Adrenal gland (tissue), 12 donors: Measurements from ENCODE around the gene ITIH1. TPM values are rescaled to one million over a fixed set of nuclear protein-coding genes. Genes with fewer than 3 reads are reported as not detected.

Experiments used
- DNase-seq, 7 donors: peaks; one replicate each; pipeline ENCODE4 v3.0.0-alpha.2; 2019 to 2020
- H3K27ac ChIP-seq, 5 donors: fragments of 200-600 bp; sonication (generic) in 4 of 5; 1 replicate in 3 of 5; 2 replicates in 2 of 5; pipeline versions ENCODE4 v1.5.1 to v1.8.0; 2016 to 2020; ENCODE audit warnings: mild to moderate bottlenecking in 1 of 5
- H3K27me3 ChIP-seq: fragments of 200-600 bp; 2 replicates; pipeline ENCODE4 v1.8.0; 2021
- H3K36me3 ChIP-seq, 2 donors: fragments of 200-600 bp; replicated peaks in 1 of 2; 1 replicate in 1 of 2; 2 replicates in 1 of 2; pipeline versions ENCODE4 v1.5.1 to v1.8.0; 2018 to 2022
- H3K4me1 ChIP-seq, 2 donors: fragments of 200-600 bp; replicated peaks in 1 of 2; 1 replicate in 1 of 2; 2 replicates in 1 of 2; pipeline versions ENCODE4 v1.5.1 to v1.8.0; 2018 to 2021
- H3K4me3 ChIP-seq, 4 donors: fragments of 200-600 bp; sonication (generic) in 3 of 4; one replicate each; pipeline ENCODE4 v1.5.1; 2016 to 2018
- H3K9me3 ChIP-seq, 3 donors: fragments of 200-600 bp; sonication (generic) in 1 of 3; replicated peaks in 1 of 3; 1 replicate in 2 of 3; 2 replicates in 1 of 3; pipeline versions ENCODE4 v1.5.1 to v1.8.0; 2016 to 2021
- POLR2A ChIP-seq, 2 donors: fragments of 450-650 bp; IDR thresholded peaks; one replicate each; pipeline ENCODE4 v1.6.1; 2017; ENCODE audit warnings: antibody characterized with exemption in 2 of 2, mild to moderate bottlenecking in 2 of 2, moderate library complexity in 1 of 2
- WGBS, 4 donors: extraction: QIAGEN DNeasy Blood & Tissue Kit in 2 of 4; methylation state at CpG; one replicate each; pipeline versions ENCODE4 v1.1.5 to v1.1.7; 2013 to 2017; 5-methylcytosine and 5-hydroxymethylcytosine counted together
- intact Hi-C, 2 donors: fragments of 100-400 bp; cut with DNase I; formaldehyde crosslinking; loops; one replicate each; pipeline versions ENCODE4 v1.14.1 to v1.15.0; 2022 to 2023
- polyA plus RNA-seq, 3 donors: library from polyadenylated mRNA; stranded (reverse); fragments of 200-250 nt in 2 of 3; fragments of 350-450 nt in 1 of 3; fragmentation: Illumina TruSeq in 1 of 3; extraction: RNeasy Lipid Tissue Mini Kit (QIAGEN cat#74804) in 1 of 3; gene quantifications; one replicate each; pipeline ENCODE4 v1.2.3, GENCODE V29; 2013 to 2014
- small RNA-seq, 2 donors: library from RNA; depleted of rRNA; stranded (forward); fragments of <200 nt; gene quantifications; one replicate each; pipeline ENCODE3, GENCODE V24; 2016
- total RNA-seq, 9 donors: library from RNA; depleted of rRNA in 4 of 9; stranded (reverse); fragments of >200 nt in 4 of 9; fragments of 120-200 nt in 1 of 9; fragmentation: NEBNext Ultra II Directional in 1 of 9; extraction: Animal tissue kit (Norgen Biotek cat#: 25700) in 1 of 9; gene quantifications; one replicate each; pipeline versions ENCODE4 v1.1.0 to v1.2.4, GENCODE V29; 2013 to 2023
- TF ChIP-seq, protein P1 (sequence below), 6 experiments: fragments of 450-650 bp in 4 of 6; fragments of 200-600 bp in 2 of 6; sonication (generic) in 1 of 6; IDR thresholded peaks; 1 replicate in 5 of 6; 2 replicates in 1 of 6; pipeline versions ENCODE4 v1.5.1 to v1.8.0; 2016 to 2021; ENCODE audit warnings: antibody characterized with exemption in 6 of 6, mild to moderate bottlenecking in 2 of 6, moderate library complexity in 1 of 6
- donor health status: healthy with polysubstance abuse.
- donor health status: Bipolar disorder and iron deficiency.
- donor health status: DM: yes; HTN: yes; CAD: no.
- donor health status: DM: no; HTN: no; CAD: no.
- donor health status: DM: no; HTN: no; CAD: no.
- donor health status: DM: yes; HTN: yes; CAD: no.

Gene ITIH1
- total and polyA plus RNA-seq, 12 donors, result 0.28 to 1.9 (median 0.50) TPM; not detected in 4

DNA sequence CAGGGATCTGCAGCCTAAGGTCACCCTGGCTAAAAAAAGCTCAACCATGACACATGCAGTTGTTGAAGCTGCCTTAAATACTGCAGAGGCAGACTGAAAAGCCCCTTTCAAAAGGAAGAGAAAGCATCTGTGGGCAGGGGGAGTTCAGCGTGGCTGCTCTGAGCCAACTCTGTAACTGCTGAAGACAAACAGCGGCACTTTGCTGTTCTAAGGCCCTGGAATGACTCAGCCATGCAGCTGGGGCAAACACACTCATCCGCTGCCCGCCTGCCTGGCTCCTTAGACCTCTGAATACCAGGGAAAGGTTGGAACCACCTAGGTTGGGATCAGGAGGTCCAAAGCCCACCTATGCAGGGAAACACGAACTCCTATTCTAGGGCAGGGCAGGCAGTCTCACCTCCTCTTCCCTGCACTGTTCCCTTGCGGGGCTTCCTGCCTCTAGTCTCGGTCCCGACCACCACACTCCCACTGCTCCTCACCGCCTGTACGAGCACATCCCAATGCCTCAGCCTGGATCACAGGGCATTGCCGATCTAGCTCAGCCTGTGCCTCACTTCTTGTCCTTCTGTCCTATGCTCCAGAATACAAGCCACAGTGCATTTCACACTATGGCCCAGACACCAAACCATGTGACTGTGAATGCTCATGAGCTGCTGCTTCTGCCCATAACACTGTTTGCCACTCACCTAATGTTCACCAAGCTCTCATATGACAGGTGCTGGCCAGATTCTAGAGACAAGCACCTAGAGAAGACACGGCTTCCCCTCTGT, 64.0 kb downstream of the ITIH1 start:
- WGBS, 4 donors, result 84 to 96% (median 89%) methylated on average over 9 to 12 of the region's 12 CpGs
- TF ChIP-seq, protein P1, sequence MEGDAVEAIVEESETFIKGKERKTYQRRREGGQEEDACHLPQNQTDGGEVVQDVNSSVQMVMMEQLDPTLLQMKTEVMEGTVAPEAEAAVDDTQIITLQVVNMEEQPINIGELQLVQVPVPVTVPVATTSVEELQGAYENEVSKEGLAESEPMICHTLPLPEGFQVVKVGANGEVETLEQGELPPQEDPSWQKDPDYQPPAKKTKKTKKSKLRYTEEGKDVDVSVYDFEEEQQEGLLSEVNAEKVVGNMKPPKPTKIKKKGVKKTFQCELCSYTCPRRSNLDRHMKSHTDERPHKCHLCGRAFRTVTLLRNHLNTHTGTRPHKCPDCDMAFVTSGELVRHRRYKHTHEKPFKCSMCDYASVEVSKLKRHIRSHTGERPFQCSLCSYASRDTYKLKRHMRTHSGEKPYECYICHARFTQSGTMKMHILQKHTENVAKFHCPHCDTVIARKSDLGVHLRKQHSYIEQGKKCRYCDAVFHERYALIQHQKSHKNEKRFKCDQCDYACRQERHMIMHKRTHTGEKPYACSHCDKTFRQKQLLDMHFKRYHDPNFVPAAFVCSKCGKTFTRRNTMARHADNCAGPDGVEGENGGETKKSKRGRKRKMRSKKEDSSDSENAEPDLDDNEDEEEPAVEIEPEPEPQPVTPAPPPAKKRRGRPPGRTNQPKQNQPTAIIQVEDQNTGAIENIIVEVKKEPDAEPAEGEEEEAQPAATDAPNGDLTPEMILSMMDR (IDR thresholded peaks at IDR 0.05), result no peak
- TF ChIP-seq POLR2A (IDR thresholded peaks at IDR 0.05), result no peak
- intact Hi-C loops, result no loop called here
- H3K36me3 ChIP-seq, result peaks cover 0 to 23% of the 10 kb centered on the region in 2 donors
- peak in 4 of 7 donors; percentile 45 to 61 (median 52) for DNase-seq
- H3K9me3 ChIP-seq, result no peaks in the 10 kb centered on the region
- peaks cover 5 to 31% of the 10 kb centered on the region in 2 donors for H3K4me1 ChIP-seq
- H3K4me3 ChIP-seq, result no peak overlapping the region
- H3K27me3 ChIP-seq, result no peaks in the 10 kb centered on the region
- peak overlapping the region in 1 of 5 donors; percentile 8 for H3K27ac ChIP-seq

Small RNAs within 50 kb of the gene (small RNA-seq; reads per million reads assigned to genes)
- gene AC006254.2, result 0 reads per million in 2 donors
- 0 reads per million in 2 donors for gene MUSTN1

Other genes starting within 250 kb of the ITIH1 start
- gene NT5DC2, start 243.7 kb upstream of the ITIH1 start, total RNA-seq, result 100 to 1,000 TPM in 3 of 9 donors, 10 to 100 TPM in 6; 48.6 to 180 (median 71.3) TPM
- 100 to 1,000 TPM in 2 of 3 donors, 10 to 100 TPM in 1; 91.9 to 384 (median 176) TPM for gene NT5DC2, start 243.7 kb upstream of the ITIH1 start, polyA plus RNA-seq
- gene UQCC5, start 241.0 kb upstream of the ITIH1 start, total RNA-seq, result 100 to 1,000 TPM in 1 of 9 donors, 10 to 100 TPM in 6, 1 to 10 TPM in 2; 1.1 to 114 (median 71.2) TPM
- 100 to 1,000 TPM in 1 of 3 donors, 10 to 100 TPM in 2; 34.9 to 330 (median 99.9) TPM for gene UQCC5, start 241.0 kb upstream of the ITIH1 start, polyA plus RNA-seq
- gene PBRM1, start 91.7 kb upstream of the ITIH1 start, total RNA-seq, result 100 to 1,000 TPM in 1 of 9 donors, 10 to 100 TPM in 8; 32.9 to 108 (median 48.8) TPM
- gene PBRM1, start 91.7 kb upstream of the ITIH1 start, polyA plus RNA-seq, result 10 to 100 TPM in 2 of 3 donors, 1 to 10 TPM in 1; 4.2 to 23.4 (median 10.2) TPM
- 10 to 100 TPM; 23.5 to 87.0 (median 54.2) TPM for gene GNL3, start 91.6 kb upstream of the ITIH1 start, total RNA-seq
- gene GNL3, start 91.6 kb upstream of the ITIH1 start, polyA plus RNA-seq, result 100 to 1,000 TPM in 1 of 3 donors, 10 to 100 TPM in 2; 71.8 to 229 (median 95.2) TPM
- 100 to 1,000 TPM in 1 of 9 donors, 10 to 100 TPM in 8; 53.4 to 151 (median 65.5) TPM for gene GLT8D1, start 71.8 kb upstream of the ITIH1 start, total RNA-seq
- 10 to 100 TPM; 49.1 to 98.9 (median 52.5) TPM for gene GLT8D1, start 71.8 kb upstream of the ITIH1 start, polyA plus RNA-seq
- 100 to 1,000 TPM; 114 to 409 (median 138) TPM for gene SPCS1, start 71.5 kb upstream of the ITIH1 start, total RNA-seq
- gene SPCS1, start 71.5 kb upstream of the ITIH1 start, polyA plus RNA-seq, result 100 to 1,000 TPM in 1 of 3 donors, 10 to 100 TPM in 2; 42.2 to 259 (median 73.4) TPM
- 10 to 100 TPM; 21.3 to 43.9 (median 30.3) TPM for gene NEK4, start 6.7 kb upstream of the ITIH1 start, total RNA-seq
- 10 to 100 TPM in 1 of 3 donors, 1 to 10 TPM in 2; 4.9 to 16.5 (median 8.0) TPM for gene NEK4, start 6.7 kb upstream of the ITIH1 start, polyA plus RNA-seq
- 10 to 100 TPM in 1 of 9 donors, 1 to 10 TPM in 7, under 1 TPM in 1; 0.18 to 31.7 (median 2.6) TPM for gene ITIH3, start 17.2 kb downstream of the ITIH1 start, total RNA-seq
- 1 to 10 TPM in 2 of 3 donors, under 1 TPM in 1; 0.97 to 9.2 (median 4.6) TPM for gene ITIH3, start 17.2 kb downstream of the ITIH1 start, polyA plus RNA-seq
- 100 to 1,000 TPM in 2 of 9 donors, 10 to 100 TPM in 6, 1 to 10 TPM in 1; 6.4 to 221 (median 33.0) TPM for gene ITIH4, start 53.1 kb downstream of the ITIH1 start, total RNA-seq
- 10 to 100 TPM; 10.6 to 71.6 (median 70.7) TPM for gene ITIH4, start 53.1 kb downstream of the ITIH1 start, polyA plus RNA-seq
- 1 to 10 TPM in 4 of 9 donors, under 1 TPM in 1, not detected in 4; 0.50 to 6.5 (median 1.8) TPM for gene MUSTN1, start 57.4 kb downstream of the ITIH1 start, total RNA-seq
- gene MUSTN1, start 57.4 kb downstream of the ITIH1 start, polyA plus RNA-seq, result 100 to 1,000 TPM in 1 of 3 donors, 10 to 100 TPM in 1, 1 to 10 TPM in 1; 1.4 to 128 (median 79.3) TPM
- gene STIMATE, start 119.9 kb downstream of the ITIH1 start, total RNA-seq, result 10 to 100 TPM; 15.4 to 42.8 (median 21.4) TPM
- gene STIMATE, start 119.9 kb downstream of the ITIH1 start, polyA plus RNA-seq, result 10 to 100 TPM; 15.4 to 28.2 (median 25.7) TPM